Measurements from ENCODE around the gene L3MBTL4.

- TF ChIP-seq CTCF (IDR thresholded peaks at IDR 0.05 in 8 of 11, conservative IDR thresholded peaks at IDR 0.05 in 3 of 11) (no peak), POLR2A (IDR thresholded peaks at IDR 0.05) (no peak), POLR2AphosphoS5 (IDR thresholded peaks at IDR 0.05) (no peak)
Observed at GRCh38 chr18:6044319-6044718, 370.4 kb downstream of the L3MBTL4 start.

All from spleen (tissue), 7 donors.